Endometrial microvascular endothelial cells (primary cell): Measurements from ENCODE around the gene AKT1. TPM values are rescaled to one million over a fixed set of nuclear protein-coding genes. Genes with fewer than 3 reads are reported as not detected.
"Not testable (repeated sequence)": the region's sequence is repeated elsewhere in the genome, so short reads cannot be mapped to it uniquely, and the experiment has no call there.

Source experiments
- in situ Hi-C: cut with HindIII; loops from 2 replicates; pipeline ENCODE4 v1.10.0; 2017; ENCODE audit warnings: low sequenced_read_pairs, low pct_unique_long_range_greater_than_20kb; ENCODE audit errors: inconsistent ontology term
- total RNA-seq: library from RNA; depleted of rRNA; stranded (reverse); fragments of >200 nt; gene quantifications from one replicate; pipeline ENCODE4 v1.2.3, GENCODE V29; 2015; ENCODE audit errors: inconsistent ontology term

The AKT1 gene
- total RNA-seq, 1 donor from 2014 or later, result 181 TPM

GRCh38 chr14:104766256-104766862 is 29.2 kb downstream of the AKT1 start:
- in situ Hi-C loops, result no loop called here

- in situ Hi-C loops, result no loop called here
Measured at GRCh38 chr14:104765517-104765916, 30.0 kb downstream of the AKT1 start.

- in situ Hi-C loops, result no loop called here
Measured at GRCh38 chr14:104758981-104759969, 36.3 kb downstream of the AKT1 start.

- in situ Hi-C loops, result no loop called here
Measured at GRCh38 chr14:104757681-104758392, 37.7 kb downstream of the AKT1 start.

- in situ Hi-C loops, result no loop called here
Measured at GRCh38 chr14:104757238-104757585, 38.3 kb downstream of the AKT1 start.

- in situ Hi-C loops, result no loop called here
Measured at GRCh38 chr14:104756477-104757237, 38.9 kb downstream of the AKT1 start.

GRCh38 chr14:104755621-104756020 is 39.9 kb downstream of the AKT1 start:
- in situ Hi-C loops, result no loop called here

GRCh38 chr14:104754213-104754851 is 41.2 kb downstream of the AKT1 start:
- in situ Hi-C loops, result no loop called here

- in situ Hi-C loops, result no loop called here
Measured at GRCh38 chr14:104753528-104754212, 41.9 kb downstream of the AKT1 start.

- in situ Hi-C loops, result no loop called here
Measured at GRCh38 chr14:104752735-104753527, 42.6 kb downstream of the AKT1 start, which contains the start of gene SIVA1. SIVA1 (plus strand) TSS chr14:104753147; CDS start chr14:104753202, 55 bp downstream.

- in situ Hi-C loops, result no loop called here
Measured at GRCh38 chr14:104752423-104752734, 43.2 kb downstream of the AKT1 start.

- in situ Hi-C loops, result no loop called here
Measured at GRCh38 chr14:104751539-104752422, 43.8 kb downstream of the AKT1 start.

- in situ Hi-C loops, result not testable (repeated sequence)
Measured at GRCh38 chr14:104750753-104751057, 44.8 kb downstream of the AKT1 start.

- in situ Hi-C loops, result no loop called here
Measured at GRCh38 chr14:104750056-104750752, 45.3 kb downstream of the AKT1 start.

GRCh38 chr14:104749111-104749649 is 46.4 kb downstream of the AKT1 start:
- in situ Hi-C loops, result no loop called here

GRCh38 chr14:104747876-104748275 is 47.7 kb downstream of the AKT1 start:
- in situ Hi-C loops, result no loop called here
